HepG2 (cell line): ENCODE results near the gene RBBP9. TPM values are rescaled to one million over a fixed set of nuclear protein-coding genes. Genes with fewer than 3 reads are reported as not detected.

ENCODE experiments used
- CREB3 ChIP-seq: sonication (generic); formaldehyde crosslinking; IDR thresholded peaks from 2 replicates; pipeline ENCODE4 v1.5.0; 2020; ENCODE audit warnings: missing genetic modification reagents
- ESRRA ChIP-seq: sonication (generic); formaldehyde crosslinking; IDR thresholded peaks from 2 replicates; pipeline ENCODE4 v1.5.1; 2020; ENCODE audit warnings: mild to moderate bottlenecking, low read depth, missing genetic modification reagents
- HOXA3 ChIP-seq: sonication (generic); formaldehyde crosslinking; IDR thresholded peaks from 2 replicates; pipeline ENCODE4 v1.5.0; 2020; ENCODE audit warnings: missing genetic modification reagents
- KLF15 ChIP-seq: sonication (generic); formaldehyde crosslinking; IDR thresholded peaks from 2 replicates; pipeline ENCODE4 v1.8.1; 2023; ENCODE audit warnings: borderline replicate concordance, mild to moderate bottlenecking, inconsistent platforms, missing genetic modification reagents, mixed read lengths
- MTF1 ChIP-seq: sonication (generic); formaldehyde crosslinking; IDR thresholded peaks from 2 replicates; pipeline ENCODE4 v1.5.0; 2020; ENCODE audit warnings: missing genetic modification reagents
- MXD4 ChIP-seq: IDR thresholded peaks from 2 replicates; pipeline ENCODE4 v1.6.1; 2016; ENCODE audit warnings: mild to moderate bottlenecking, missing biosample characterization, missing genetic modification reagents
- MYNN ChIP-seq: sonication (generic); formaldehyde crosslinking; IDR thresholded peaks from 2 replicates; pipeline ENCODE4 v1.4.0; 2020; ENCODE audit warnings: mild to moderate bottlenecking, low read depth, missing genetic modification reagents
- NR1H2 ChIP-seq: sonication (generic); formaldehyde crosslinking; IDR thresholded peaks from 2 replicates; pipeline ENCODE4 v1.8.1; 2022; ENCODE audit warnings: low read depth, missing genetic modification reagents, borderline replicate concordance
- NR2F6 ChIP-seq, 2 experiments: IDR thresholded peaks; 2 replicates each; pipeline ENCODE4 v1.6.1; 2016; ENCODE audit warnings: antibody characterized with exemption in 1 of 2, mild to moderate bottlenecking in 1 of 2
- POGK ChIP-seq: sonication (generic); formaldehyde crosslinking; conservative IDR thresholded peaks from 2 replicates; pipeline ENCODE4 v1.8.0; 2022; ENCODE audit warnings: mild to moderate bottlenecking, moderate library complexity, missing genetic modification reagents
- POLR2AphosphoS5 ChIP-seq: IDR thresholded peaks from 2 replicates; pipeline ENCODE4 v1.6.1; 2012; ENCODE audit warnings: low read depth, low read length
- RARG ChIP-seq: sonication (generic); formaldehyde crosslinking; IDR thresholded peaks from 2 replicates; pipeline ENCODE4 v1.4.0; 2020; ENCODE audit warnings: low read depth, mild to moderate bottlenecking, missing genetic modification reagents
- RFXAP ChIP-seq: sonication (generic); formaldehyde crosslinking; IDR thresholded peaks from 2 replicates; pipeline ENCODE4 v1.4.0; 2020; ENCODE audit warnings: missing genetic modification reagents, borderline replicate concordance
- SAP130 ChIP-seq: IDR thresholded peaks from 2 replicates; pipeline ENCODE4 v1.6.1; 2016; ENCODE audit warnings: low read depth
- ZFP36 ChIP-seq: fragments of 150-350 bp; IDR thresholded peaks from 2 replicates; pipeline ENCODE4 v1.6.1; 2018; ENCODE audit warnings: borderline replicate concordance, low read length, low read depth; ENCODE audit not compliant: partially characterized antibody
- ZMAT5 ChIP-seq: sonication (generic); formaldehyde crosslinking; IDR thresholded peaks from 2 replicates; pipeline ENCODE4 v1.5.0; 2020; ENCODE audit warnings: mild to moderate bottlenecking, low read depth, missing genetic modification reagents, borderline replicate concordance
- ZNF20 ChIP-seq: sonication (generic); formaldehyde crosslinking; IDR thresholded peaks from 2 replicates; pipeline ENCODE4 v1.4.0; 2020; ENCODE audit warnings: mild to moderate bottlenecking, moderate library complexity, missing genetic modification reagents
- ZNF253 ChIP-seq: sonication (generic); formaldehyde crosslinking; IDR thresholded peaks from 2 replicates; pipeline ENCODE4 v1.8.0; 2022; ENCODE audit warnings: mild to moderate bottlenecking, missing genetic modification reagents, borderline replicate concordance
- ZNF317 ChIP-seq: sonication (generic); formaldehyde crosslinking; IDR thresholded peaks from 2 replicates; pipeline ENCODE4 v1.5.0; 2020; ENCODE audit warnings: mild to moderate bottlenecking, missing genetic modification reagents
- ZNF354B ChIP-seq: sonication (generic); formaldehyde crosslinking; IDR thresholded peaks from 2 replicates; pipeline ENCODE4 v1.8.0; 2022; ENCODE audit warnings: mild to moderate bottlenecking, missing genetic modification reagents
- ZNF431 ChIP-seq: sonication (generic); formaldehyde crosslinking; IDR thresholded peaks from 2 replicates; pipeline ENCODE4 v1.9.0; 2022; ENCODE audit warnings: missing genetic modification reagents, low read depth, mild to moderate bottlenecking, borderline replicate concordance
- ZNF432 ChIP-seq: sonication (generic); formaldehyde crosslinking; IDR thresholded peaks from 2 replicates; pipeline ENCODE4 v1.5.0; 2020; ENCODE audit warnings: missing genetic modification reagents, mild to moderate bottlenecking, borderline replicate concordance
- ZNF496 ChIP-seq: sonication (generic); formaldehyde crosslinking; IDR thresholded peaks from 2 replicates; pipeline ENCODE4 v1.8.1; 2023; ENCODE audit warnings: mild to moderate bottlenecking, moderate library complexity, missing genetic modification reagents; ENCODE audit not compliant: insufficient replicate concordance
- ZNF577 ChIP-seq: sonication (generic); formaldehyde crosslinking; IDR thresholded peaks from 2 replicates; pipeline ENCODE4 v1.4.0; 2020; ENCODE audit warnings: mild to moderate bottlenecking, low read depth, missing genetic modification reagents, borderline replicate concordance
- ZNF629 ChIP-seq: sonication (generic); formaldehyde crosslinking; conservative IDR thresholded peaks from 2 replicates; pipeline ENCODE4 v1.5.0; 2020; ENCODE audit warnings: missing genetic modification reagents
- ZNF747 ChIP-seq: sonication (generic); formaldehyde crosslinking; IDR thresholded peaks from 2 replicates; pipeline ENCODE4 v1.8.1; 2023; ENCODE audit warnings: missing genetic modification reagents, mild to moderate bottlenecking, borderline replicate concordance
- ZNF878 ChIP-seq: sonication (generic); formaldehyde crosslinking; IDR thresholded peaks from 2 replicates; pipeline ENCODE4 v1.8.1; 2023; ENCODE audit warnings: mild to moderate bottlenecking, missing genetic modification reagents, moderate library complexity
- polyA plus RNA-seq, 8 experiments: library from polyadenylated mRNA; depleted of rRNA in 3 of 8; stranded (reverse) in 7 of 8; unstranded in 1 of 8; fragments of >200 nt; fragmentation: Illumina TruSeq in 4 of 8; extraction: Trizol in 4 of 8; gene quantifications; 2 replicates each; pipeline versions ENCODE4 v1.2.1 to v1.2.3, GENCODE V29; 2011 to 2016; ENCODE audit warnings: low read depth in 4 of 8, missing spikeins in 1 of 8, mixed read lengths in 1 of 8; ENCODE audit not compliant: insufficient read depth in 1 of 8
- total RNA-seq, 5 experiments: library from RNA; depleted of rRNA; stranded (reverse); fragments of >200 nt; fragmentation: Illumina TruSeq; extraction: Trizol; gene quantifications; 2 replicates each; pipeline ENCODE4 v1.2.3, GENCODE V29; 2016; ENCODE audit warnings: low read depth in 1 of 5

The RBBP9 gene
- total and polyA plus RNA-seq, 2 of the 13 experiments (the other 11 are each of a cell fraction or from before 2014, with no cell fraction given) = 28.0 to 56.3 TPM

GRCh38 chr20:18507218-18508191 lies 10.5 kb upstream of the RBBP9 start, which contains the start of gene SEC23B (continued):
- TF ChIP-seq ZMAT5 (CRISPR knock-in tag) = no peak
- peak; percentile 65; the same call in 1 of the 2 replicates for TF ChIP-seq RARG (CRISPR knock-in tag)
- TF ChIP-seq POLR2AphosphoS5 = peak; percentile 95
- TF ChIP-seq ZNF253 (CRISPR knock-in tag) = no peak
- TF ChIP-seq MXD4 (CRISPR knock-in tag) = peak; percentile 90; the same call in 1 of the 2 replicates
- peak; percentile 98 for TF ChIP-seq SAP130
- TF ChIP-seq MYNN (CRISPR knock-in tag) = no peak; the same call in 1 of the 2 replicates
- TF ChIP-seq ZFP36 = no peak
- no peak; the same call in none of the 2 replicates for TF ChIP-seq ZNF354B (CRISPR knock-in tag)
- TF ChIP-seq NR1H2 (CRISPR knock-in tag) = no peak
- peak; percentile 88 for TF ChIP-seq ZNF878 (CRISPR knock-in tag)
- TF ChIP-seq ZNF432 (CRISPR knock-in tag) = no peak
- no peak for TF ChIP-seq MTF1 (CRISPR knock-in tag)
- TF ChIP-seq ZNF20 = no peak
- TF ChIP-seq ZNF496 (CRISPR knock-in tag) = no peak
- TF ChIP-seq NR2F6 (IDR thresholded peaks at IDR 0.05) = no peak
- peak; percentile 7 for TF ChIP-seq NR2F6 (CRISPR knock-in tag; IDR thresholded peaks at IDR 0.05)
- TF ChIP-seq CREB3 (CRISPR knock-in tag) = peak; percentile 88
- peak; percentile 99 for TF ChIP-seq RFXAP (CRISPR knock-in tag)
- TF ChIP-seq HOXA3 (CRISPR knock-in tag) = peak; percentile 100
- peak; percentile 84; the same call in 1 of the 2 replicates for TF ChIP-seq KLF15 (CRISPR knock-in tag)
- peak; percentile 16; the same call in 1 of the 2 replicates for TF ChIP-seq ZNF629 (CRISPR knock-in tag)
- TF ChIP-seq ZNF317 (CRISPR knock-in tag) = peak; percentile 87; the same call in 1 of the 2 replicates
- no peak for TF ChIP-seq ZNF577 (CRISPR knock-in tag)
- TF ChIP-seq ZNF431 (CRISPR knock-in tag) = peak; percentile 38; the same call in 1 of the 2 replicates
- no peak; the same call in none of the 2 replicates for TF ChIP-seq ZNF747 (CRISPR knock-in tag)
- peak; percentile 79; the same call in 1 of the 2 replicates for TF ChIP-seq POGK (CRISPR knock-in tag)
- 0 out of 2 replicates have a peak, but pooled peaks have one; percentile 70 for TF ChIP-seq ESRRA
